Heart right ventricle (tissue), 16 donors: ENCODE results near the gene MTHFSD. TPM values are rescaled to one million over a fixed set of nuclear protein-coding genes. Genes with fewer than 3 reads are reported as not detected.

Experiments
- ATAC-seq, 8 donors: fragments of 200-7000 bp; cut with Tn5 transposase; one replicate each; pipeline ENCODE4 v1.9.1; 2020; ENCODE audit warnings: mild to moderate bottlenecking in 8 of 8, moderate library complexity in 8 of 8, moderate number of reproducible peaks in 1 of 8
- DNase-seq, 2 donors: peaks; one replicate each; pipeline ENCODE4 v3.0.0-alpha.2; 2020
- H3K27ac ChIP-seq, 10 donors: fragments of 200-600 bp; sonication (generic) in 2 of 10; one replicate each; pipeline versions ENCODE4 v1.5.0 to v1.8.0; 2020 to 2022; ENCODE audit warnings: mild to moderate bottlenecking in 3 of 10
- H3K27me3 ChIP-seq, 7 donors: fragments of 200-600 bp; one replicate each; pipeline ENCODE4 v1.8.0; 2021 to 2022; ENCODE audit warnings: mild to moderate bottlenecking in 2 of 7
- H3K36me3 ChIP-seq, 9 donors: fragments of 200-600 bp; sonication (generic) in 1 of 9; one replicate each; pipeline versions ENCODE4 v1.5.0 to v1.8.0; 2020 to 2022; ENCODE audit warnings: mild to moderate bottlenecking in 2 of 9
- H3K4me1 ChIP-seq, 9 donors: fragments of 200-600 bp; sonication (generic) in 1 of 9; one replicate each; pipeline versions ENCODE4 v1.5.0 to v1.8.0; 2020 to 2022; ENCODE audit warnings: mild to moderate bottlenecking in 4 of 9
- H3K4me3 ChIP-seq, 10 donors: fragments of 200-600 bp; sonication (generic) in 2 of 10; one replicate each; pipeline versions ENCODE4 v1.5.0 to v1.8.0; 2020 to 2022; ENCODE audit warnings: mild to moderate bottlenecking in 7 of 10, moderate library complexity in 2 of 10
- H3K9me3 ChIP-seq, 11 donors: fragments of 200-600 bp in 10 of 11; sonication (generic) in 2 of 11; one replicate each; pipeline versions ENCODE4 v1.5.0 to v1.8.0; 2013 to 2022; ENCODE audit warnings: mild to moderate bottlenecking in 2 of 11, control low read depth in 1 of 11, moderate library complexity in 1 of 11
- WGBS, 2 donors: extraction: QIAGEN DNeasy Blood & Tissue Kit; methylation state at CpG; one replicate each; pipeline ENCODE4 v1.1.7; 2013; ENCODE audit warnings: inconsistent platforms in 1 of 2; 5-methylcytosine and 5-hydroxymethylcytosine counted together
- intact Hi-C, 10 donors: fragments of 100-400 bp; cut with DNase I; formaldehyde crosslinking; loops; one replicate each; pipeline versions ENCODE4 v1.11.1 to v1.14.2; 2022
- polyA plus RNA-seq, 2 donors: library from polyadenylated mRNA; stranded (reverse); fragments of 200-250 nt; gene quantifications; one replicate each; pipeline ENCODE4 v1.2.3, GENCODE V29; 2013
- total RNA-seq, 10 donors: library from RNA; stranded (reverse); fragmentation: NEBNext Ultra II Directional in 3 of 10; extraction: Animal tissue kit (Norgen Biotek cat#: 25700) in 3 of 10; gene quantifications; one replicate each; pipeline versions ENCODE4 v1.2.1 to v1.2.4, GENCODE V29; 2021 to 2023
- TF ChIP-seq, protein P1 (sequence below), 9 donors: fragments of 200-600 bp; sonication (generic) in 2 of 9; IDR thresholded peaks; one replicate each; pipeline versions ENCODE4 v1.5.0 to v1.8.0; 2021 to 2022; ENCODE audit warnings: antibody characterized with exemption in 9 of 9, mild to moderate bottlenecking in 5 of 9, moderate library complexity in 1 of 9
- donor health status: Arrhythmogenic right ventricular cardiomyopathy.
- donor health status: ischemic (EF 13 %, LVEDD 7.1; RV severe dilation, severe dysfunction).
- donor health status: healthy with polysubstance abuse.
- donor health status: DM: no; HTN: yes; CAD: no.
- donor health status: DM: no; HTN: no; CAD: no.
- donor health status: ischemic (EF 25% LVEDD 6.9; RV normal size, moderate dysfunction).
- donor health status: ischemic (EF 25% LVEDD 5.7; RV mildly dilated, moderate dysfunction).
- donor health status: healthy.
- donor health status: DM: yes; HTN: yes; CAD: no.
- donor health status: Ischemic cardiomyopathy.
- donor health status: ischemic (EF 35%, LVEDD 5.7; RV mildly dilated, moderate dysfunction).
- donor health status: nonischemic (EF 11% LVEDD 7.7; RV severe dilation, severe dysfunction).
- donor health status: DM: yes; HTN: yes; CAD: no.
- donor health status: PGD.
- donor health status: ischemic (EF 29% LVEDD 5.4; RV normal size, mild dysfunction).
- donor health status: nonischemic (EF 23%, LVEDD 6.1; RV moderate dilation, normal function).

The MTHFSD gene
- total and polyA plus RNA-seq, 12 donors: 5.1 to 13.1 (median 11.3) TPM

DNA sequence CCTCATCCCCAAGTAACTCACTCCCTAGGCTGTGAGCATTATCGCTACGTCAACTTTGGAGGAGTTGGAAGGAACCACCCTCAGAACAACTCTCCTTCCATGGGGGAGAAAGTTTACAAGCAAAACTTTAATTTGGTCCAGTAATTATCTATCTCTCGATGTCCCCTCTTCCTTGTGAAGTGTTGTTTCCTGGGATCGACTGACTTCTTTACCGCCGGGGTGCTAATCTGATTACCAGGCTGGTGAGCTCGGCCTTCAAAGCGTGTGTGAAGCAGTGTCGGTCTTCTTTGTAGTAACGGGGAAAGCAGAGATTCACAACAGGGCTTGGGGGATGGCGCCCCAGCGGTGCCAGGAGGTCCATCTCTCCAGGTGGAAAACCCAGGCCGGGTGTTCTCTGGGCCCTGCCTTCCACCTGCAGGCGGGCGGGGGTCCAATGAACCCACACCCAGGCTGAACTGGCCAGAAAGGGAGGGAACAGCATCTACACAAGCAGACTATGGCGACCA lies 59.2 kb downstream of the MTHFSD start:
- intact Hi-C loops: no loop called here
- peaks cover 71 to 100% (median 100%) of the 10 kb centered on the region in 7 donors for H3K27me3 ChIP-seq
- no peak for ATAC-seq
- H3K4me3 ChIP-seq: no peak overlapping the region
- H3K27ac ChIP-seq: no peak overlapping the region
- H3K4me1 ChIP-seq: peaks cover 4 to 26% (median 13%) of the 10 kb centered on the region in 9 donors
- 4 to 11% methylated on average over 16 of the region's 16 CpGs for WGBS, 2 donors
- H3K9me3 ChIP-seq: no peaks in the 10 kb centered on the region
- H3K36me3 ChIP-seq: no peaks in the 10 kb centered on the region
- DNase-seq: no peak
- TF ChIP-seq, protein P1, sequence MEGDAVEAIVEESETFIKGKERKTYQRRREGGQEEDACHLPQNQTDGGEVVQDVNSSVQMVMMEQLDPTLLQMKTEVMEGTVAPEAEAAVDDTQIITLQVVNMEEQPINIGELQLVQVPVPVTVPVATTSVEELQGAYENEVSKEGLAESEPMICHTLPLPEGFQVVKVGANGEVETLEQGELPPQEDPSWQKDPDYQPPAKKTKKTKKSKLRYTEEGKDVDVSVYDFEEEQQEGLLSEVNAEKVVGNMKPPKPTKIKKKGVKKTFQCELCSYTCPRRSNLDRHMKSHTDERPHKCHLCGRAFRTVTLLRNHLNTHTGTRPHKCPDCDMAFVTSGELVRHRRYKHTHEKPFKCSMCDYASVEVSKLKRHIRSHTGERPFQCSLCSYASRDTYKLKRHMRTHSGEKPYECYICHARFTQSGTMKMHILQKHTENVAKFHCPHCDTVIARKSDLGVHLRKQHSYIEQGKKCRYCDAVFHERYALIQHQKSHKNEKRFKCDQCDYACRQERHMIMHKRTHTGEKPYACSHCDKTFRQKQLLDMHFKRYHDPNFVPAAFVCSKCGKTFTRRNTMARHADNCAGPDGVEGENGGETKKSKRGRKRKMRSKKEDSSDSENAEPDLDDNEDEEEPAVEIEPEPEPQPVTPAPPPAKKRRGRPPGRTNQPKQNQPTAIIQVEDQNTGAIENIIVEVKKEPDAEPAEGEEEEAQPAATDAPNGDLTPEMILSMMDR (IDR thresholded peaks at IDR 0.05): no peak

DNA sequence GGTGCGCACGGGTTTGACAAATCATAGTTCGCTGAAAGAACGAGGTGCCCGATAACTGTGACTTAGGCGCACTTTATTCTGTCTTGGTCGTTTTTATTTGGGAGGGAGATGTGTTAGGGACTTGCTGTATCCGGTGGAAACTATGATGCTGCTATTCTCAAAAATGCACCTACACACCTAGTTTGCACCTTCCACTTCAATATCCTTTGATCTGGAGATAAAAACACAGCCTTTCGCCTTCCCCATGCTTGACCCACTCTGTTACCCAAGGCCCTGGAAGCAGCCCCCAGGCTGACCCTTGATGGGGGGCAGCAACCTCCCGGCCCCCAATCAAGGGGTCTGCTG lies 59.7 kb downstream of the MTHFSD start:
- intact Hi-C loops: no loop called here
- H3K4me1 ChIP-seq: peaks cover 4 to 26% (median 13%) of the 10 kb centered on the region in 9 donors
- H3K27ac ChIP-seq: no peak overlapping the region
- no peak overlapping the region for H3K4me3 ChIP-seq
- TF ChIP-seq, protein P1 (IDR thresholded peaks at IDR 0.05): no peak
- no peak for ATAC-seq
- no peaks in the 10 kb centered on the region for H3K9me3 ChIP-seq
- WGBS, 2 donors: 7 to 12% methylated on average over 10 of the region's 10 CpGs
- DNase-seq: no peak
- no peaks in the 10 kb centered on the region for H3K36me3 ChIP-seq
- H3K27me3 ChIP-seq: peaks cover 69 to 100% (median 100%) of the 10 kb centered on the region in 7 donors

DNA sequence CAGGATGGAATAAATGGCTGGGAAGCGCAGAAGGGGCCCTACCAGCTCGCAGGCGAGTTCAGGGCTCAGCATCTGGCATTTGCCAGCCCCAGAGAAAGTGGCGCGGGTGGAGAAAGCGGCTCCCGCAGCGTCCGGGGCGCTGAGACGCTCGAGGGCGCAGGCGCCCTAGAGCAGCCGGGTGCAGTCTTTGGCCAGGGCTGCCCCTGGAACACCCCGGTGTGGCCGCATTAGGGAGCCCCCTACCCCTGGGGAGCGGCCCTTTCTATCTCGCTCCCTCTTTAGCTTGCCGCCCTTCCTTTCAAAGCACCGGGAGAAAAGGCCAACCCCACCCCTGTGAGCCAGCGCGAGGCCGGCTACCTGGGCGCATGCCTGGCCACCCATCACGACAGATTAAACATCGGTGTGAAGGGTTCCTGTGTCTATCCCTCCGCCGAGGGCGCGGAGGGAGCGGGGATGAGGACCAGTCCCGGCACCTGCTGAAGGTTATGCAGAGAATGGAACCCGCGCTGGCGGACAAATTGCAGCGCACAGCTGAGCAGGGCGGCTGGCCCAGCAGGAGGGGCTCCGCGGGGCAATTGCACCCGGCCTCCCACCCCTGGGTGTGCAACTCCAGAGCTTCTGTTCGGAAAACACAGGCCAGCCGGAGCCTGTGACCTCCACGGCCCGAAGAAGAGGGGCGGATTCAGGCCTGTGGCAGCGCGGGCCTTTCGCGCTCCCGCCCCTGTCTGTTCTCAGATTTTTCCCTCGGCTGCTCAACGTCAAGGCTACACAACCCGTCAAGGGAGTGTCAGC lies 60.3 kb downstream of the MTHFSD start:
- WGBS, 2 donors: 2 to 4% methylated on average over 54 of the region's 54 CpGs
- H3K9me3 ChIP-seq: no peaks in the 10 kb centered on the region
- no peaks in the 10 kb centered on the region for H3K36me3 ChIP-seq
- H3K27ac ChIP-seq: no peak overlapping the region
- DNase-seq (no peak), ATAC-seq (no peak)
- intact Hi-C loops: no loop called here
- peaks cover 63 to 100% (median 100%) of the 10 kb centered on the region in 7 donors for H3K27me3 ChIP-seq
- peaks cover 4 to 26% (median 13%) of the 10 kb centered on the region in 9 donors for H3K4me1 ChIP-seq
- TF ChIP-seq, protein P1 (IDR thresholded peaks at IDR 0.05): no peak
- no peak overlapping the region for H3K4me3 ChIP-seq

DNA sequence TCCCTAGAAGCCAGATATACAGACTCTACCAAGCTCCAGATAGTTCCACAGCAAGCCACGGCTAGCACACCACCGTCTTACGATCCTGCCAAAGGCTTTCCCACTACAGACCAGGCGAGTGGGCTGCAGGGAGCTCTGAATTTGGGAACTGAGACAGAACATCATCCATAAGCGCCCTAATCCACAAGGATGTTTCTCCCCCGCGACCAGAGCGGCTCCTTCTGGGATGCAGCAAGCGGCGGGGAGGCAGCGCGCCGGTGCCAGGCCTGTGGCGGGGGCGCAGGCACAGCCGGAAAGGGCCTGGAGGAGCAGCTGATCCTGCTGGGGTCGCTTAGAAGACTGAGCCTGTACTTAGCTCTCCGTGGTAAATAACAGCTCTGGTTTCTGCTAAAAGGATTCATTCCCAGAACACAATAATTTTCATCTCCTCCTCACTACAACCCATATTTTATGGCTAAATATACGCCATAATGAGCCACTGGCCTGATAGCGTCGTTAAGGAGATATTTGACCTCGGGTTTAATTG lies 60.9 kb downstream of the MTHFSD start:
- Histone ChIP-seq H3K4me3 (no peak overlapping the region), H3K9me3 (no peaks in the 10 kb centered on the region), H3K27me3 (peaks cover 58 to 100% (median 100%) of the 10 kb centered on the region in 7 donors), H3K27ac (no peak overlapping the region), H3K4me1 (peaks cover 2 to 26% (median 12%) of the 10 kb centered on the region in 9 donors), H3K36me3 (no peaks in the 10 kb centered on the region)
- DNase-seq (no peak), ATAC-seq (no peak)
- intact Hi-C loops: no loop called here
- TF ChIP-seq, protein P1 (IDR thresholded peaks at IDR 0.05): no peak
- WGBS, 2 donors: 7 to 10% methylated on average over 22 of the region's 22 CpGs
